Chondrocyte (in vitro differentiated cells): Measurements from ENCODE around the gene RAB11FIP3. TPM values are rescaled to one million over a fixed set of nuclear protein-coding genes. Genes with fewer than 3 reads are reported as not detected.

Experiments
- DNase-seq: peaks from one replicate; pipeline ENCODE4 v3.0.0; 2021; ENCODE audit warnings: mixed read lengths, low spot score
- H3K27ac Mint-ChIP-seq: one replicate; pipeline ENCODE4 v1.8.0; 2021; ENCODE audit warnings: mild to moderate bottlenecking, moderate library complexity, mixed read lengths; ENCODE audit not compliant: unreplicated experiment
- H3K27me3 Mint-ChIP-seq: 2 replicates; pipeline ENCODE4 v1.8.0; 2021; ENCODE audit warnings: low read depth, mixed read lengths
- H3K36me3 Mint-ChIP-seq: 2 replicates; pipeline ENCODE4 v1.8.0; 2021; ENCODE audit warnings: low read depth, mixed read lengths
- H3K4me1 Mint-ChIP-seq: 2 replicates; pipeline ENCODE4 v1.8.0; 2021; ENCODE audit warnings: low read depth, mild to moderate bottlenecking, mixed read lengths
- H3K4me3 Mint-ChIP-seq: one replicate; pipeline ENCODE4 v1.8.0; 2021; ENCODE audit warnings: mild to moderate bottlenecking, moderate library complexity, mixed read lengths; ENCODE audit not compliant: unreplicated experiment
- H3K9me3 Mint-ChIP-seq: 2 replicates; pipeline ENCODE4 v1.8.0; 2021; ENCODE audit warnings: low read depth, mixed read lengths
- CTCF ChIP-seq: fragments of 200-600 bp; sonication (generic); IDR thresholded peaks from 2 replicates; pipeline ENCODE4 v1.5.0; 2021; ENCODE audit warnings: antibody characterized with exemption, mild to moderate bottlenecking, moderate library complexity
- total RNA-seq: library from RNA; stranded (reverse); gene quantifications from 3 replicates; pipeline ENCODE4 v1.2.1, GENCODE V29; 2021

The RAB11FIP3 gene
- total RNA-seq, 1 donor from 2014 or later: 45.1 TPM

- H3K4me3 Mint-ChIP-seq: no peak overlapping the region
- no peaks in the 10 kb centered on the region for H3K27me3 Mint-ChIP-seq
- no peak overlapping the region for H3K27ac Mint-ChIP-seq
- TF ChIP-seq CTCF: no peak
- no peaks in the 10 kb centered on the region for H3K9me3 Mint-ChIP-seq
- DNase-seq: no peak
- H3K36me3 Mint-ChIP-seq: no peaks in the 10 kb centered on the region
- peaks cover 22% of the 10 kb centered on the region for H3K4me1 Mint-ChIP-seq
Observed at GRCh38 chr16:445566-445965, 20.1 kb downstream of the RAB11FIP3 start.

GRCh38 chr16:450385-450784, 24.9 kb downstream of the RAB11FIP3 start:
- Mint-ChIP-seq H3K4me1 (peaks cover 12% of the 10 kb centered on the region), H3K27me3 (no peaks in the 10 kb centered on the region), H3K27ac (peak overlapping the region; percentile 2), H3K36me3 (no peaks in the 10 kb centered on the region), H3K4me3 (no peak overlapping the region), H3K9me3 (no peaks in the 10 kb centered on the region)
- no peak for DNase-seq
- TF ChIP-seq CTCF: no peak

GRCh38 chr16:450785-451512, 25.5 kb downstream of the RAB11FIP3 start:
- DNase-seq: no peak
- Mint-ChIP-seq H3K27ac (peak overlapping the region; percentile 82), H3K4me1 (peaks cover 12% of the 10 kb centered on the region), H3K9me3 (no peaks in the 10 kb centered on the region), H3K4me3 (no peak overlapping the region), H3K36me3 (no peaks in the 10 kb centered on the region), H3K27me3 (no peaks in the 10 kb centered on the region)
- no peak for TF ChIP-seq CTCF

GRCh38 chr16:454397-454940, 29.0 kb downstream of the RAB11FIP3 start:
- no peak for TF ChIP-seq CTCF
- no peak overlapping the region for H3K4me3 Mint-ChIP-seq
- H3K36me3 Mint-ChIP-seq: no peaks in the 10 kb centered on the region
- peaks cover 33% of the 10 kb centered on the region for H3K4me1 Mint-ChIP-seq
- DNase-seq: no peak
- no peaks in the 10 kb centered on the region for H3K9me3 Mint-ChIP-seq
- peak overlapping the region; percentile 8 for H3K27ac Mint-ChIP-seq
- no peaks in the 10 kb centered on the region for H3K27me3 Mint-ChIP-seq

GRCh38 chr16:455453-455852, 30.0 kb downstream of the RAB11FIP3 start:
- no peaks in the 10 kb centered on the region for H3K9me3 Mint-ChIP-seq
- peaks cover 33% of the 10 kb centered on the region for H3K4me1 Mint-ChIP-seq
- TF ChIP-seq CTCF: no peak
- no peak for DNase-seq
- H3K4me3 Mint-ChIP-seq: no peak overlapping the region
- H3K36me3 Mint-ChIP-seq: no peaks in the 10 kb centered on the region
- no peak overlapping the region for H3K27ac Mint-ChIP-seq
- H3K27me3 Mint-ChIP-seq: no peaks in the 10 kb centered on the region
